ENCODE data around the gene ZNG1E. TPM values are rescaled to one million over a fixed set of nuclear protein-coding genes. Genes with fewer than 3 reads are reported as not detected.
"Not testable (repeated sequence)": the region's sequence is repeated elsewhere in the genome, so short reads cannot be mapped to it uniquely, and the experiment has no call there.

Gene ZNG1E
- total RNA-seq, 2 experiments from 2014 or later = 39.2 to 41.2 TPM

- H3K4me3 Mint-ChIP-seq; H3K27ac ChIP-seq (ENCODE audit: low read depth in 1 of 2, low read length in 2 of 2); H3K4me3 ChIP-seq (ENCODE audit: low read length); H3K9me3 ChIP-seq (ENCODE audit: control insufficient read depth in 1 of 2, insufficient read depth in 1 of 2, low read length in 2 of 2); intact Hi-C loops (cut with DNase I, micrococcal nuclease); DNase-seq; H3K36me3 Mint-ChIP-seq (ENCODE audit: low read depth); H3K36me3 ChIP-seq (ENCODE audit: insufficient read depth, low read length); H3K27ac Mint-ChIP-seq; POLR2A ChIA-PET; H3K4me1 ChIP-seq (ENCODE audit: insufficient read depth, low read length); CTCF ChIA-PET; H3K4me1 Mint-ChIP-seq (ENCODE audit: low read depth); H3K9me3 Mint-ChIP-seq; ATAC-seq (ENCODE audit: poor library complexity); H3K27me3 ChIP-seq (ENCODE audit: control insufficient read depth in 1 of 2, insufficient read depth in 2 of 2, low read length in 2 of 2); H3K27me3 Mint-ChIP-seq: not testable (repeated sequence)
Observed at GRCh38 chr9:65737096-65737564, 61.4 kb downstream of the ZNG1E start, which contains the start of gene FOXD4L4. Gene FOXD4L4, plus strand, starts transcription at chr9:65737146. Its CDS starts 0 bp downstream, at chr9:65737146.

- H3K27me3 ChIP-seq (ENCODE audit: control insufficient read depth in 1 of 2, insufficient read depth in 2 of 2, low read length in 2 of 2); DNase-seq; H3K36me3 ChIP-seq (ENCODE audit: insufficient read depth, low read length); H3K9me3 ChIP-seq (ENCODE audit: control insufficient read depth in 1 of 2, insufficient read depth in 1 of 2, low read length in 2 of 2); H3K4me1 ChIP-seq (ENCODE audit: insufficient read depth, low read length); H3K27me3 Mint-ChIP-seq; H3K27ac ChIP-seq (ENCODE audit: low read depth in 1 of 2, low read length in 2 of 2); ATAC-seq (ENCODE audit: poor library complexity); H3K27ac Mint-ChIP-seq; H3K4me3 Mint-ChIP-seq; H3K9me3 Mint-ChIP-seq; intact Hi-C loops (cut with DNase I, micrococcal nuclease); POLR2A ChIA-PET; H3K4me3 ChIP-seq (ENCODE audit: low read length); H3K36me3 Mint-ChIP-seq (ENCODE audit: low read depth); H3K4me1 Mint-ChIP-seq (ENCODE audit: low read depth); CTCF ChIA-PET: not testable (repeated sequence)
Observed at GRCh38 chr9:65738133-65738532, 62.4 kb downstream of the ZNG1E start.

Other genes with a start within 250 kb of the ZNG1E start
- not detected for gene FOXD4L4, start 61.2 kb downstream of the ZNG1E start, total RNA-seq

All from CD4-positive, alpha-beta T cell (primary cell).